ENCODE data around the gene LOXL4. TPM values are rescaled to one million over a fixed set of nuclear protein-coding genes. Genes with fewer than 3 reads are reported as not detected.

Gene LOXL4
- total RNA-seq, 1 donor from 2014 or later, result 5.4 TPM

DNA sequence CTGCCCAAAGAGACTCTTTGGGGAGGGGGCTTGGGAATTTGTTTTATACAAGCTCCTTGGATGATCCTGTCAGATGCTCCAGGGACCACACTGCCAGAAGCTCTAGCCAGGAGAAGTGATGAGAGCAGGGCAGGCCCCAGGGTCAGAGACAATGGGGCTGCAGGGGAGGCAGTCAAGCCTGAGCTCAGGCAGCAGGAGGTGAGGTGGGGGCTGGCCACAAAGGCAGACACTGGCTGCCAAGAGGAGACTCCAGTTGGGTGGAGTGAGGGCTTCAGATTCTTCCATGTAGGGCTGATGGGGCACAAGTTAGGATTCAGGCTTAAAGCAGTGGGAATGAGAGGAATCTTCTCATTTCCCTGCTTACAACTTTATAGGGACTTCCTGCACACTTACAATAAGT lies 35.6 kb upstream of the LOXL4 start:
- TF ChIP-seq, protein P1, sequence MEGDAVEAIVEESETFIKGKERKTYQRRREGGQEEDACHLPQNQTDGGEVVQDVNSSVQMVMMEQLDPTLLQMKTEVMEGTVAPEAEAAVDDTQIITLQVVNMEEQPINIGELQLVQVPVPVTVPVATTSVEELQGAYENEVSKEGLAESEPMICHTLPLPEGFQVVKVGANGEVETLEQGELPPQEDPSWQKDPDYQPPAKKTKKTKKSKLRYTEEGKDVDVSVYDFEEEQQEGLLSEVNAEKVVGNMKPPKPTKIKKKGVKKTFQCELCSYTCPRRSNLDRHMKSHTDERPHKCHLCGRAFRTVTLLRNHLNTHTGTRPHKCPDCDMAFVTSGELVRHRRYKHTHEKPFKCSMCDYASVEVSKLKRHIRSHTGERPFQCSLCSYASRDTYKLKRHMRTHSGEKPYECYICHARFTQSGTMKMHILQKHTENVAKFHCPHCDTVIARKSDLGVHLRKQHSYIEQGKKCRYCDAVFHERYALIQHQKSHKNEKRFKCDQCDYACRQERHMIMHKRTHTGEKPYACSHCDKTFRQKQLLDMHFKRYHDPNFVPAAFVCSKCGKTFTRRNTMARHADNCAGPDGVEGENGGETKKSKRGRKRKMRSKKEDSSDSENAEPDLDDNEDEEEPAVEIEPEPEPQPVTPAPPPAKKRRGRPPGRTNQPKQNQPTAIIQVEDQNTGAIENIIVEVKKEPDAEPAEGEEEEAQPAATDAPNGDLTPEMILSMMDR (conservative IDR thresholded peaks at IDR 0.05; ENCODE audit: low read depth, low read length), result no peak
- no peak for DNase-seq (ENCODE audit: low read depth)
- no peak overlapping the region for H3K4me3 ChIP-seq (ENCODE audit: low read depth, low read length)

DNA sequence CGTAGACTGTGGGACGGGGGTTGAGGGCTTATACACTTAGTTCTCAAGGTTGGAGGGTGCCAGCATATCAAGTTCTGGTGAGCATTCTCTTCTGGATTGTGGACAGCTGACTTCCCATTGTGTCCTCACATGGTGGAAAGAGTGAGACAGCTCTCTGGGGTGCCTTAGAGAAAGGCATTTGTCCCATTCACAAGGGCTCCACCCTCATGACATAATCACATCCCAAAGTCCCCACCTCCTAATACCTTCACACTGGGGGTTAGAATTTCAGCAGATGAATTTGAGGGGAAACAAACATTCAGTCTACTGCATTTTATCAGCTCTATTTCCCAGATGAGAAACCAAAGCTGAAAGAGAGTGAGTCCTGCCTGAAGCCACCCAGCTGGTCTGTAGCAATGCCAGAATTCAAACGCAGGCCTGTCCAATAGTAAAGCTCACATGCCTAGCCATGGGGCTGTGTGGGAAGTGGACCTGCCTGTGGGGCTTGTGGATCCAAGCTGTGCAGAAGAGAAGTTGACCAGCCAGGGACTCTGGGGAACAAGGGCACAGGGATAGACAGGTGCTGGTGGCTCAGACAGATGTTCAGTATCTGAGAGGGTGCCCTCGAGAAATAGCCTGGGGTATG lies 34.9 kb upstream of the LOXL4 start:
- DNase-seq (ENCODE audit: low read depth), result no peak

DNA sequence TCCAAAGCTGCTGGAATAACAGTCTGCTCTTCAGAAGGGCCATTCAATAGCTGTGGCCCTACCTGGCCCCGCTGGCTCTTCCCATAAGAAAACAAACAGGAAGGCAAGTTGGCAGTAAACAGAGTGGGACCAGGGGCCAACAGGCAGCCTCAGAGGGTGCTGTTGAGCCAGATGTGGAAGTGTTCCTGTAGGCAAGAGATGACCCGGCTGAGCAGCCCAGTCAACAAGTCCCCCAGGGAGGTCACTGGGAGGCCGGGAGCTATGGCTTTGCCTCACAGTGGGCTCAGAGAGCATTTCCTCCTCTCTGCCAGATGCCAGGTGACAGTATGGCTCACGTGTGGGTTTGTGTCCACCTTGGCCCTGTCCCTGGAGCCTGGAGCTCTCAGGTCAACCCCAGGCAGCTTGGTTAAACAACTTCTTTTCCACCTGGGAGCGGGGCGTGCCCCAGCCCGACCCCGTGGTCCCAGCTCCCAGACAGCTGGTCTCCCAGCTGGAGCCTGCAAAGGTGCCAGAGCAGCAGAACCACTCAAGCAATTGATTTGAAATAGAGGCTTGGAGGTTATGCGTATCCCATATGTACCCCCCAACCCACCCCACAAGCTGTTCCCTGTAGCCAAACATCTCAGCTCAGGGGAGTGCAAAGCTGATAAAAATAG lies 33.8 kb upstream of the LOXL4 start:
- DNase-seq (ENCODE audit: low read depth), result no peak
- H3K4me3 ChIP-seq (ENCODE audit: low read depth, low read length), result no peak overlapping the region
- TF ChIP-seq, protein P1 (conservative IDR thresholded peaks at IDR 0.05; ENCODE audit: low read depth, low read length), result no peak

More for the DNA sequence above, 34.9 kb upstream of the LOXL4 start:
- H3K4me3 ChIP-seq (ENCODE audit: low read depth, low read length), result no peak overlapping the region
- TF ChIP-seq, protein P1 (conservative IDR thresholded peaks at IDR 0.05; ENCODE audit: low read depth, low read length), result no peak

DNA sequence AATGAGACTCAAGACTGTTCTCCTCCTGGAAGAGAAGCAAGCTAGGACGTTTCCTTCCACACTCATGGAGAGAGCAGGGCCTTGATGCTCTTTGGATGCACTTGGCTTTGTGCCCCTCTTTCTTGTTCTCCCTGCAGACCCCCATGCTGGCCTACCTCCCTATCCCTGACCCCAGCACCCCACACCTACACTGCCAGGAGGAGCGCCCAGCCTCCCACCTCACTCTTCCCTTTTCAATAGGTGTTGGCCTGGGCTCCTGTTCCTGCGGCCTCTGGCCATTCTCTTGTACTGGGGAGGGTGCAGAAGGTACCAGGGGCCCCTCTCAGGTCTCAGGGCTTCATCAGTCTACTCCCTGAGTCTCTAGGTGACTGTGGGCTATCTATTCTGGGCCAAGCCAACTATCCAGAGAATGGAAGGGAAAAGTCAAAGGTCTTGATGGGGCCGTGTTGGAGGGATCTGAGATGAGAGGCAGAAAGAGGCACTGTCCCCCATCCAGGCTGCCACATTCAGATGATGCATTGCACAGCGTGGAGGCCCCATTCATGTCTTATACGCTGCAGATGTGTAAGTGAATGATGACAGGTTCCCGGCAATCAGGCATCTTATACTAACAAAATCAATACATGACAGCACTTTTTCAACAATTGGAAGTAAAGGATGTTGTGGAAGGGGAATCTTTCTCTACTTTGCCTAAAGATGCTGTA lies 32.7 kb upstream of the LOXL4 start:
- TF ChIP-seq, protein P1 (conservative IDR thresholded peaks at IDR 0.05; ENCODE audit: low read depth, low read length), result no peak
- no peak for DNase-seq (ENCODE audit: low read depth)
- H3K4me3 ChIP-seq (ENCODE audit: low read depth, low read length), result no peak overlapping the region

DNA sequence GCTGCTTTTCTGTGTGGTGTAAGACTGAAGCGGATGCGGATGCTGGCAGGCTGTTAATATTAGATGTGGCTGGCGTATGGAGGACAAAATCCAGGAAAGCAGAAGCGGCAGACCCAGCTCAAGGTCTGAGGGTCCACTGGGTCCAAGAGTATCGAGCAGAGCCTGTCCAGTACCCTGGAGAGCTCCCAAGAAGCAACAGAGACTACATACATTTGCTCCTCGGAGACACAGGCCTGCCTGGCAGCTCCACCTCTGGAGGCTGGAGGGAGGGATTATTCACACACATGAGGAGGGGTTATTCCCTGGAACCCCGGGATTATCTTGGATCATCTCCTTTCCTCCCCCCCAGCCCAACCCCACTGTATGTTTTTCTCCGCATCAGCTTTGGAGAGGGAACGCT lies 31.3 kb upstream of the LOXL4 start:
- H3K4me3 ChIP-seq (ENCODE audit: low read depth, low read length), result no peak overlapping the region
- TF ChIP-seq, protein P1 (conservative IDR thresholded peaks at IDR 0.05; ENCODE audit: low read depth, low read length), result no peak
- no peak for DNase-seq (ENCODE audit: low read depth)

DNA sequence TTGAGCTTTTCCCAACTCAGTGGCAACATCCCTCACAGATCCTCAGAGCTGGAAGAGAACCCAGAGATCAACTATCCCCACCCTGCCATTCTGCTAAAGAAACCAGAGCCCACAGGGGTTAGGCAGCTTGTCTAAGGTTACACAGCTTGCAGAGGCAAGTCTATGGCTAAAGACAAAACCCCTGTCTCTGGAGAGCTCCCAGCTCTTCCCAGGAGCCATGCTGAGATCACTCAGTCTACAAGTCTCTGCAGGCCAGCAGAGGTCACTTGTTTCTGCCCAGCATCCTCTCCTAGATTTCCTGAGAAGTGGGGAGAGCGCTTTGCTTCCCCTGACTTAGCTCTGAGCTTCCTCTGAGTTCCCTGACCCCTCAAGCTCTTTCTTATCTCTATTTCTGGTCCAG lies 28.5 kb upstream of the LOXL4 start:
- DNase-seq (ENCODE audit: low read depth), result no peak
- TF ChIP-seq, protein P1 (conservative IDR thresholded peaks at IDR 0.05; ENCODE audit: low read depth, low read length), result peak; percentile 16
- no peak overlapping the region for H3K4me3 ChIP-seq (ENCODE audit: low read depth, low read length)

All from epithelial cell of proximal tubule (primary cell).